Activated CD4-positive, alpha-beta T cell treated with anti-CD3 and anti-CD28 coated beads for 4 hours (primary cell): ENCODE data around the gene MAML2.

Experiments
- DNase-seq, 2 donors: peaks; one replicate each; pipeline ENCODE4 v3.0.0-alpha.2; 2020

MAML2 gene

DNA sequence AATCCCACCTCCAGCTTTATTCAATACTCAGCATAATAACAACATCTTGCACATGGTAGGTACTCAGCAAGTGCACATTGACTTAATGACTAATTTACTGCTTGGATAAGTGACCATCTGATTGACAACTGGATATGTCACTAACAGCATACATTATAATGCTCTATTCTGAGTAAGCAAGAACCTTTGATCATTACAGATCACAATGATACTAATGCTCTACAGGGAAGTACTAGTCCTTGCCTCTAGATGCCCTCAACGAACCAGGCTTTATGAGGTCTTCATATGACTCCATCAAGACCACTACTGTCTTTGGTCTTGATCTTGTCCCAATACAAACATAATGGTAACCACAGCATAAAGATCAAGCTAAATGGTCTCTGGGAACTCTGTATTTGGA is 251.5 kb downstream of the MAML2 start:
- DNase-seq, result peak in 1 of 2 donors; percentile 30

DNA sequence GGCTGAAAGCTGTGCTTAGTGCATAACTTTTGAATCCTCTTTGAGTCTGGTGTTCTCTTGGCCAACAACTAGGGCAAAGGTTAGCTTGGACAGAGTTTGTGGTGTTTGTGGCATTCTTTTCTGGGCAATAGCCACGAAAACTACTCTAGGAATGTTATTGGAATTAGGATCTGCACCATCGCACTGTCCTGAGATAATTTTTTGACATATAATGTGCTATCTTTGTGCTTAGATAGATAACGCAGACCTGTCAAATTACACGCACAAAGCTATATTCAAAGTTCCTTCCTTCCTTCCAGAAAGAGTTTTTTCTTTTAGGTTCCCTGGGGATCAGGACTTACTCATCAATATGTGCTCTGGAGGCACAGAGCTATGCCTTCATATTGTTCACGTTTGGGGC is 252.3 kb downstream of the MAML2 start:
- no peak for DNase-seq

DNA sequence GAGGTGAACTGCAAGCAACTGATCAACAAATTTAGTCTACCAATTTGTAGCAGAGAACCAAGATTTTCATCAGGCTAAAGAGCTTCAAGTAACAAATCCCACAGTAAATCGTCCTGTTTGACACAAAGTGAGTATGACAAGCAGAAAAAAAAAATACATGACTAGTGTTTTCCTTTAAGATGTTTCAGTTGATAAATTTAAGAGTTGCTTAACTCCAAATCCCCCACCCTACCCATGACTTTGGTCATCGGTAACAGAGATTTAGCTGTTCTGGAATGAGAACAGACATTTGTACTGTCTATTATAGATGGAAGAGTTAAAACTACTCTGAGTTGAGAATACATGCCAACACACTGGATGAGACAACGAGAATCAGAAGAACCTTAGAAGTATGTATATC is 254.1 kb downstream of the MAML2 start:
- no peak for DNase-seq

DNA sequence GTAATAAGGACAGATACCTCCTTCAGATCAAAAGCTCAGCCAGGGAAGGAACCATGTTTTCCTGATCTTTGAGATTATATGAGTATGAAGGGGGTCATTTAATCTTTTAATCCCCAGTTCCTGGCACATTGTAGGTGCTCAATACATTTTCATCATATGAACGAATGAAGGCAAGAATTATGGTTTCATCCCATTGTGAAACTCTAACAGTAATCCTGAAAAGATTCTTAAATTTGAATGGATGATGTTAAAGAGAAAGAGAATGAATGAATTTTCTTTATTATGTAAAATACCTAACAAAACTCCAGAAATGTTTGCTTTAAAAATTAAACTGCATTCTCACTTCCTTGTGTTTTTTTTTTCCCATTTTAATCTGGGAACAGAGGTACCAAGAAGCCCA is 256.9 kb downstream of the MAML2 start:
- no peak for DNase-seq

DNA sequence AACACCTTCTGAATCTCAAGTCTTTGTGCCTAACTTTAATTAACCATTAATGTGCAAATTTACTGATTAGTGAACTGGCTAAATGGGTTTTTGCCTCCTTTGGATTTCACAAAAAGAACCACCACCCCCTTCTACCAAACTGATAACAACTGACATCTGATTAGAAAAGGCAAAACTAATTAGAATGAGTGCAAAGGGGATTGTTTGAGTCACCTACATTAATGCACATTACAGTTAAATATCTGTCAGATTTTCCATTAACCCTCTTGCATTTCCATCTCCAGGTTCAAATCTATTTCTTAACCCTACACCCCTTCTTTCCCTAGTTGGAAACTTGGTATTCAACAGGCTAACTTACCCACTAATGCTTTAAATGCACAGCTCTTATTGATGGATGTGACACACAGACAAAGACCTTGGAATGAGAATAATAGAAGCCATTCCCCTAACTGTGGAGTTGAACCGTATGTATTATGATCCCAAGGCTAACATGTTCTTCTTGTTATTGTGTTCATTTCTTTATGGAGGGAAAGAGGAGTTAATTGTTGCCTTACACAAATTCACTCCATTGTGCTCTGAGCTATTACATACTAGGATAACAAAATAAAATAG is 257.6 kb downstream of the MAML2 start:
- DNase-seq, result no peak

DNA sequence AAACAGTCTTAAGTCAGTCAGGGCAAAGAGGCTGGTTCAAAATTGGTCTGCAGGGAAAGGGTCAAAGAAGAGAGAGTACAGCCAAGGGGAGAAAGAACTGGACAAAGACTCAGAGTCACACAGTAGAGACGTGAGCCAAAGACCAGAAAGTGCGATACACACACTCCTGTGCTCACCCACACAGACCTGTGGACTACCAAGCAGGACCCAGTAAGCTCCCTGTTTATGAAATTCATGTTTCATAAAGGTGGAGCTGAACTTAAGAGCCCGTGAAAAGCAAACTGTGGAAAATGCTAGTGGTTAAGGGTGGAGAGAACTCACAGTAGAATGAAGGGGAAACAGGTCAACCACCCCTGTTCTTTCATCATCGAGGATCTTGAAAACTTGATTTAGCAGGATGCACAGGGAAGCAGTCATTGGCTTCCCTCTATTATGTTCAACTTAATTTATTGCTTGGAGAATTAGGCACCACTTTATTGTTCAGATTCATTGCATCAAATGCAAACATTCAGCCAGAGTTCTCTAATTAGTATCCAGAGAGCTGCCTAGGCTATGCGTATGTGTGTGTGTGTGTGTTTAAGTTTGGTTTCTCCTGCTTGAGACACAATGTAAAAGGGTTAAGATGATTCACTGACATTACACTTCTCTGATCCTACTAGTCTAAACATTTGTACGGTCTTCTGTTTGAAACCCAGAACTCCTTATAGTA is 258.2 kb downstream of the MAML2 start:
- no peak for DNase-seq

GRCh38 chr11:96082936-96083335 is 260.1 kb downstream of the MAML2 start:
- DNase-seq, result no peak

DNA sequence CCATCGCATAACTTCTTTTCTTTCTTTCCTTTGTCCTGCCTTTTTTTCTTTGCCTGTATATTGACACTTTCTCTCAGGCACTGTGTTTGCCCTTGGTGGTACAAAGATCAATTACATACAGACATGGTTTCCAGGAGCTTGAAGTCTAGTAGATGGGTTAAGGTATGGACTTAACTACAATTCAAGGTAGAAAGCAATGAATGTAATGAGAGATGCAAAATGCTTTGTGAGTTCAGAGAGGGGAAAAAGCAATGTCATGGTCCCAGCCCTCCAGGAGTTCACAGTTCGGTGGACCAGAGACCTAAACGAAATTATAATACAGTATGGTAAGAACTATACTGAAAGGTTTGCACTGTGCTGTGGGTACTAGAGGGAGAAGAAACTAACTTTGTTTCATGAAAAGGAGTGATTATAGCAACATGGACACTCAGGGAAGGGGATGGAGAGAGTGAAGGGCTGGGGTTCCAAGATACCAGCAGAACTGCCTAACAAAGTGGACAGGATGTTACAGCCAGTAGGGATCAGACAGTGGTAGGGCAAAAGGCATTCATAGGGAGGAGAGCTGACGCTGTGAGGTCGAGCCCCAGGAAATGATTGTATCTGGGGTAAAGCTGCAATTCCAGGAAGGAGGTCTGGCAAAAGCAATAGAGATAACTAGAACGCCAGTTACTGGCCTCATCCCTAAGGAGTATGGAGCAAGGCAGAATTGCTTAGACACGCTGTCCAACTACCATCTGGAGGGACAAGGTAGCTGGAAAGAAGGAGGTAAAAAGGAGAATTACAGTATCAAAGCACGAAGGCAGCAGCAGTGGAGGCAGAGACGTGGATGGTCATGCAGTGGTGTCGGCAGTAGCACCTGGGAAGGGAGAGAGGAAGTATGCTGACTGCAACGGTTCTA is 260.7 kb downstream of the MAML2 start:
- no peak for DNase-seq

DNA sequence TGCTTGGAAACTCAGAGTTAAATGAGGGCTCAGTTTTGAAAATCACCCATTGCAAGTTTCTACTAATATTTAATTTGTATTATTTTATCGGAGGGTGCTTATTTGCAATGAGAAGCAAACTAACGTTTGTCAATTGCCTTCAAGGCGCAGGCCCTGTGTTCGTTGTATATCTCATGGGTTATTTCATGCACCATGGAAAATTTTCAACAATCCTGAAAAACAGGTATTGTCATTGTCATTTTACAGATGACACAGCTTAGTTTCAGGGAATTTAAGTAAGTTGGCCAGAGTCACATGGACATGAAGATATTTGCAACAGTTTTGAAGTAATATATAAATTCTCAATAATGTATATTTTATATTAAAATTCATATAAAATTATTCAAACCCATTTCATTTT is 261.4 kb downstream of the MAML2 start:
- no peak for DNase-seq

DNA sequence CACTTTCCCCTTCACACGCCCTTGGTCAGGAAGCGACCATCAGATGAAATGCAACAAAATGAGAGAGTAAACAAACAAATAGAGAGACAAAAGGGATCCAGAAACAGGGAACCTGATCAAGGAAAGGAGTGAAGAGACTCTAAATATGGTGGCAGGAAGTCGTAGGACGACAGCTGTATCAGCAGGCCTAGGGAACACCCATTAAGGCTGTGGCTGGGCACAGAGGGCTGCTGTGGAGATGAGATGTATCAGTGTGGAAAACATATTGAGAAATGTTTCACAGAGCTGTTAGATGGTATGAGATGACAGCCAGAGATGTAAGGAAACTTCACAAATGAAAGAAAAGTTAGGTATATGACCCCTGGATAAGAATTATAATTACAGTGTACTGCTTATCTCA is 263.3 kb downstream of the MAML2 start:
- no peak for DNase-seq

GRCh38 chr11:96075532-96075959 is 267.4 kb downstream of the MAML2 start:
- peak; percentile 50 to 55 for DNase-seq

DNA sequence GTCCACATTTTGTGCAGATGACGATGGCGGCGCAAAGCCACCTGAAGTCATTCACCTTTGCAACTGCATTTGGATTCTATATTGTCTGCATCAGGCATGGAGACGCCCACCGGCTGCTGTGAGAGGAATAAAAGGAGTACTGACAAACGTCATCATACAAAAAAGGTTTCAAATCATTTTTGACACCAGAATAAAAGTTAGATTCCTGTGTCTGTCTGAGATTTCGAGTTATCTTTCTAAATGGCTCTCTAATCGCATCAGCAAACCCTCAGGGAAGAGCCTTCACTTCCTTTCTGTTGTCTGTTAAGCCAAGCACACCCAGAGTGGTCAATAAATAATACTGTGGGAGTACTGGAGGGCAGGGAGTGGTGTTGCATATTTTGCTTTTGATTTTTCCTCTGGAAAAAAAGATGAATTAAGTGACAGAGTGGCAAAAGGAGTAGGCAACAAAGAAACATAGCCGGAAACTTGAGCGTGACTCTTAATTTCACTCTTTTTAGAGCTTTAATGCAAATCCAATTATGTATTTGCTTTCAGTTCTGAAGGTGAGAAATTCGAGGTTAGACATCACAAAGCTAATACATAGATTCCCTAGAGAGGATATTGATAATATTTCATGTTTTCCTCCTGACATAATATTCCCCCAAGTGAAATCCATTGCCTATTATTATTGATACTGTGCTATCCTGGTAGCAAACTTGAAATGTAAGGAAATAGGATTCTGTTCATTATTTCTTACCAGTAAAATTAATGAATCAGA is 268.3 kb downstream of the MAML2 start:
- no peak for DNase-seq

DNA sequence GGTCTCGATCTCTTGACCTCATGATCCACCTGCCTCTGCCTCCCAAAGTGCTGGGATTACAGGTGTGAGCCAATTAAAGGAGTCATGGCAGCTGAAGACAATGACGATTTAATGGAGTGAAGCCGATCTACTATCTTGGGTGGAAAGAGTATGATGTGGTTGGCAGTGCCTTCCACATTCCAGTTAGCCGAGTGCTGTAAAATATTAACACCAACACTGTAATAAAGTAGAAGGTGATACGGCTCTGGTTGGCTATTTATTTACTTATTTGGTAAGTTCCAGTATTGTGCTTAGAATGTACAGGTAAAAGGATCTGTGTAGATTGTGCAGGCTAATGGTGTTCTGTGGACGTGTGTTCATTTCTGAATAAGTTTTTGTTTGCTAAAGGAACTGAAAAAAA is 269.5 kb downstream of the MAML2 start:
- DNase-seq, result no peak

GRCh38 chr11:96072592-96072991 is 270.4 kb downstream of the MAML2 start:
- DNase-seq, result no peak

- DNase-seq, result no peak
Measured at GRCh38 chr11:96070453-96070852, 272.5 kb downstream of the MAML2 start.

DNA sequence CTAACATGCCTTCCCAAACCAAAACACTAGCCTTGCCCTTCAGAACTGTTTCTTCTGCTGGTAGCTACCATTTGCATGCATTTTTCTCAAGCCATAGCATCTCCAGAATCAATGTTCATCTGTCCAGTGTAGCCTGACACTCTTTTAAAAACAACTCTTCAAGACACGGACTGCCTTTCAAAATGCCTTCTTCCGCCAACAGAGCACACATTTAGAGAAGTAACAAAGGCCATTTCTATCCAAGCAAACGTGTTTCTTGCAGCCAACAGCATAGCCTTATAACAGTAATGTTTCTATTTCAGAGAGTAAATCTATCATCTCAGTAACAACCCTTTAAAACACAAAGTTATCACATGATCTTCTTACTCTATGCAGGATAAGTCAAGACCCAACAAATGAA is 275.8 kb downstream of the MAML2 start:
- DNase-seq, result no peak

DNA sequence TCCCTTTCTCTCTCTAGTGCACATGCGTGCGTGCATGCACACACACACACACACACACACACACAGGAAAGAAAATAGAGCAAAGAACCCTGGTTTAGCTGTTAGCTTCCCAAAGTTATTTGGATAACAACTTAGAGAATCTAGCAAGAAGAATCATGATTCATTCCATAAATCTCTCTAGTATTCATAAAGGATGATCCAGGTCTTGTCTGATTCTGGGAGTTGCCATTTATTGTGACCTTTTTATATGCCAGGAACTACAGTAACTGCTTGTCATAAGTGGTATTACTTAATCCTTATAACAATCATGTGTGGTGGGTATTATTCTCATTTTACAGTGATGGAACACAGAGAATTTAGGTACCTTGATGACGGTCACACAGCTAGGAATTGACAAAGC is 277.6 kb downstream of the MAML2 start:
- no peak for DNase-seq

DNA sequence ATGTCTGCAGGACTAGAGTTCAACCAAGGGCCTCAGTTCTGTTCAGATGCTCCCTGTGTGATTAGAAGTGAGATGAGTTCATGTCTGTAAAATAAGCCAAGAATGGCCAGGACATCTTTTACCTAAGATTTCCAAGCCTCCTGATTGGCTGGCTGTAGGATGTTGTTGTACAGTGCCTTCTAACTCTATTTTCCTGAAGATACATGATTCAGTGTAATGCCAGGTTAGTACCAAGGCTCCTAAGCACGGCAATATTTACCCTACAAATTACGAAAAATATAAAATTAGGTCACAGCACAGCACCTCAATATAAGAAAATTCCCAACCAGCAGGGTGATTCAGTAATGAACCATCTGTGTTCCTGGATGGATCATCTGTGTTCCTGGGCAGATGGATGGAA is 279.1 kb downstream of the MAML2 start:
- DNase-seq, result no peak

- DNase-seq, result no peak
Measured at GRCh38 chr11:96063053-96063452, 279.9 kb downstream of the MAML2 start.

- peak; percentile 50 to 55 for DNase-seq
Measured at GRCh38 chr11:96062134-96062533, 280.9 kb downstream of the MAML2 start.

DNA sequence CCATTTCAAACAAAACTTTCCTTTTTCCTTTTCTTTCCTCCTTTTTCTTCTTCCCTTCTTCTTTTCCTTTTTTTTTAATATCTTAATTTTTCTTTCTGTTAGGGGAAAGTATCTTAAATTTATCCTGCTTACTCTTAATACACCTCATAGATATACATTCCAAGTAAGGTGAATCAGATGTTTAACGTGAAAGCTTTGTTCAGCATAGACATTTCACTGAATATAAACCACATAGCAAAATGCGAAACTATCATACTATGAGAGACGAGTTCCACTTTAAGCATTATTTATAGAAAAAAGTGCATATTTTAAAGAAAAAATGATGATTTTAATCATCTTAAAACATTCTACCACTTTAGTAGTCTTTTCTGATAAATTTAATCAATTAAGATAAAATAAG is 281.3 kb downstream of the MAML2 start:
- no peak for DNase-seq

DNA sequence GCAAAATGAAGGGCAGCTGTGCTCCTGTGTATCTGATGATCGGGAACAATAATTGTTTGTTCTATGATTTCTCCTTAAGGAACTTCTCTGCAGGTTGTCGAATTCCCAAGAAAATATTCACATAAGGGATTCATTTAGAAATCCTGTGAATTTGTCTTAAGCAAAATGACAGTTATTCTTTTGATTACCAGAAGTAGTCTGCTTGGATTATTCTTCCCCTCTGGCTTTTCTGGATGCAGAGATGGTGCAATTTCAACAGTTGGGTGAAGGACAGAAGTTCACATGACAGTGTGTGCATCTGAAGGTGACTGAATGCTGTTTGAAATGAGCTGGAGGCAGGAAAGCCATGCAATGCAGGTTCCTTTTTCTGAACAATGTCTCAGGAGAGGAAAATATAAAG is 281.9 kb downstream of the MAML2 start:
- no peak for DNase-seq

- DNase-seq, result no peak
Measured at GRCh38 chr11:96057502-96057901, 285.5 kb downstream of the MAML2 start.
